ENCODE results near the gene CDK3.
"Not testable (repeated sequence)": the region's sequence is repeated elsewhere in the genome, so short reads cannot be mapped to it uniquely, and the experiment has no call there.

Gene CDK3

DNA sequence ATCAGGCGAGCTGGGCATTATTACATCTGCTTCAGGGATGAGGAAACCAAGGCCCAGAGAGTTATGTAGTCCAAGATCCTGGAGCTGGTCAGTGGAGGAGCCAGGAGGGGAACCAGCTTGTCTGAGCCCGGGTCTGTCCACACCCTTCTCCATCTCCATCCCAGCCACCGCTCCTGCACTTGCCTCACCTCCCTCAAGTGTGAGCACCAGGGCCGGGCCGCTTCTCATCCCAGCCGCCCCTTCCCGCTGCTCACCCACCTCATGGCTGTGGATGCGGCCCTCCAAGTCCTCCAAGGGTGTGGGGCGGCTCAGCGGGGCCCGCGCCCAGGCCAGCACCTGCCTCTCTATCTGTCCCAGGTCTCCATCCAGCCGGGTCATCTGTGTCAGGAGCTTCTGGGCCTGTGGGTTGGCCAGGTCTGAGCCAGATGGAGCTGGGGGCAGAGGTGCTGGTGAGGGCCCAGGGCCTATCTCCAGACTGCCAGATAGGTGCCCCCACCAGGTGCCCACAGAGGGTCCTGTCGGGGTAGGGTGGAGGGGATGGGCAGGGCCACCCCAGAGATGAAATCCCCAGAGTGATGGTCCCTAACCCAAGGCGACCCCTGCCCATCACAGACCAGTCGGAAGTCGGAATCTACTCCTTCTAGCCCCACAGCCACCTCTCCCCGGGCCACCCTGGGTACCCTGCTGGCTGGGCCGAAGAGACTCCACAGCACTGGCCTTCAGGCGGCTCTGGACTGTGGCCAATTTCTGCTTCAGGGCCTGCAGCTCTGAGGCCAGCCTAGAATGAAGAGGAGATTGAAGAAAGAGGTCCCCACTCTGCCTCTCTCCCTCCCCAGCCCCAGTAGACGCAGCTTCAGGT is 17.1 kb downstream of the CDK3 start:
- no peak for DNase-seq

DNA sequence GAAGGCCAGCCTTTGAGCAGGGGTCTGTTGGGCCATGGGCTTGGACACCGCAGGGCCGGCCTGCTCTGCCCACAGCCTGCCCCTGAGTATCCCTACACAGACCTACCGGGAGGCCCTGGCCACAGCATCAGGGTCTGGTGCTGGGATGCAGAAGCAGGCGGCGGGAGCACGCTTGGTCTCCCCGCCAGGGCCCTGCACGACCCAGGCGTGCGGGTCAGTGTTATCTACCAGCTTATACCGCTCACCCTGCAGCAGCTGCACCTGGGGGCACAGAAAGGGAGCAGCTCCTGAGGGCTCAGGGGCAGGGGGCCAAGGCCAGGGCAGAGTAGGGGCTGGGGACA is 17.7 kb downstream of the CDK3 start:
- no peak for DNase-seq

- no peak for DNase-seq
These were observed 18.1 kb downstream of the CDK3 start for GRCh38 chr17:76018801-76019200.

DNA sequence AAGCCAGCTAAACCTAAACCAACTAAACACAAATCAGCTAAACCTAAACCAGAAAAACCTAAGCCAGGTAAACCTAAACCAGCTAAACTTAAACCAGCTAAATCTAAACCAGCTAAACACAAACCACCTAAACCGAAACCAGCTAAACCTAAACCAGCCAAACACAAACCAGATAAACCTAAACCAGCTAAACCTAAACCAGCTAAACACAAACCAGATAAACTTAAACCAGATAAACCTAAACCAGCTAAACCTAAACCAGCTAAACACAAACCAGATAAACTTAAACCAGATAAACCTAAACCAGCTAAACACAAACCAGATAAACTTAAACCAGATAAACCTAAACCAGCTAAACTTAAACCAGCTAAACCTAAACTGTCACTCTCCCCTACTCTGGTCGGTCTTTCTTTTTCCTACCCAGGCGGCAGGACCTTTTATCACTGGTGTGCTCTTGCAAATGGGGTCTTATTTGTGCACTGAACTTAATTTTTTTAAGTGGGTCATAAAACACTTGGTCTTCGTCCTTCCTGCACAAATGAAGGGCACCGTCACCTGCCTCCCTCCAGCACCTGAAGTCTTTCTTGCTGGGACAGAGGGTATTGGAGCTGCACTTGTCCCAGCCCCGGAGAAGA is 19.3 kb downstream of the CDK3 start:
- DNase-seq: no peak

- DNase-seq: no peak
These were observed 21.6 kb downstream of the CDK3 start for GRCh38 chr17:76022285-76022684.

- DNase-seq: no peak
These were observed 22.6 kb downstream of the CDK3 start for GRCh38 chr17:76022973-76023899.

DNA sequence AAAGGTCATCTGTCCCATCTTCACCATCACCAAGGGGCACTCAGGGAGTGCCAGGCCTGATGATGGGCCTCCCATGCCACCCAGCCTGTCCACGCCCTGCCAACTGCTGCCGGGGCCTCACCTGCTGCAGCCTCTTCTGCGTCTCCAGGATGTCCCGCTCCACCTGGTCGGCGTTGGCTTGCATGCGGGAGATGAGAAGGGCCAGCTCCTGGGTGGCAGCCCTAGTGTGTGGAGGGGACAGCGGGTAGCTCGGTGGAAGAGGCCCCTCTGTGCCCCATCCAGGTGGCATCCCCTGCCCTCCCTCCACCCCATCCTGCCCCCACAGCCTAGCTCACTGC is 23.2 kb downstream of the CDK3 start:
- no peak for DNase-seq

DNA sequence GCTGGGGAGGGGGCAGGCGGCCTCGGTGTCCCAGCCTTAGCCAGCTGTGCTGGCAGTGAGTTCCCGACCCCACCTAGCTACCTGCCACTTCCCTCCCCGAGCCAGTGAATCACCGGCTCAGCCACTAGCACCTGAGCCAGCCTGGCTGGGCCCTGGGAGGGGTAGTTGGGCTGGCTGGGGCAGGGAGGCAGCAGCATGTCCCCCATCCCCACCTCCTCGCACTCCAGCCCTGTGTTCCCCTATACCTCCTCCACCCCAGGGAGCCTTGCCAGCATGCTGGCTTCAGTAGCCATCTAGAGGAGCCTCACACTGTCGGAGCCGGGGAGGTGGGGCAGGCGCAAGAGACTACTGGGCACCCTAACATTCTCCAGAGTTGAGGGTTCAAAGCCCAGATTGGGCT is 23.7 kb downstream of the CDK3 start:
- DNase-seq: no peak

DNA sequence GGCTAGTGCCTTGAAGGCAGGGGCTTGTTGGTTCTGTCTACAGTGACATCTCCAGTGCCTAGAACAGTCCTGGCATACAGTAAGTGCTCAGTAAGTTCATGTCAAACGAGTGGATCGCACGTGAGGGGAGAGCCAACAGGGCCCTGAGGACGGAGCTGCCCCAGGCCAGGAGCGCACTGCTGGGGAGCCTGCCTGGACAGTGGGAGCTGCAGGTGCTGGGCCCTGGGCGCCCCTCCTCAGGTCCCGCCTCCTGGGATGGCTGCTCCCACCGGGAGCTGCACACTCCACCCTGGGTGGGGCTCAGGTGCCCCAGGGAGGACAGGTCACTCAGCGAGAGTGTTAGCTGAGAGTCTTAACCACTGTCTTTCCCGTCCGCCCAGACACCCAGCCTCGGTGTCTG is 24.6 kb downstream of the CDK3 start:
- DNase-seq: no peak

DNA sequence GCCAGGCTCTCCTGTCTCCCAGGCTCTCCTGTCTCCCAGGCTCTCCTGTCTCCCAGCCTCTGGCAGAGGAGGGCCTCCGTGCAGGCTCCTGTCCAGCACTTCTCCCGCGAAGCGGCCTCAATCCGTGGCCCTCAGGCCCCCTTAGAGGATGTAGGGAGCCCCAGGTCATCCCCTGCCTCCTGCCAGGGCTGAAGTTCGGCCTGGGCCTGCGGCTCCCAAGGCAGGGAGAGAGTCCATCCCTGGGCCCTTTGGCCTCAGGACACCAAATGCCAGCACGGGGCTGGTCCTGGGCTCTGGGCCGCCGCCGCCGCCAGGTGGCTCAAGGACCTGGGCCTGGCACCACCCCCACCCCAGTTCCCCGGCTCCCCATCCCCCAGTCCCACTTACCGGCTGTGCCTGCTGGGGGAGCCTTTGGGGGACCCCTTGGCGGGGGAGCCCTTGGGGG is 26.1 kb downstream of the CDK3 start:
- DNase-seq: no peak

DNA sequence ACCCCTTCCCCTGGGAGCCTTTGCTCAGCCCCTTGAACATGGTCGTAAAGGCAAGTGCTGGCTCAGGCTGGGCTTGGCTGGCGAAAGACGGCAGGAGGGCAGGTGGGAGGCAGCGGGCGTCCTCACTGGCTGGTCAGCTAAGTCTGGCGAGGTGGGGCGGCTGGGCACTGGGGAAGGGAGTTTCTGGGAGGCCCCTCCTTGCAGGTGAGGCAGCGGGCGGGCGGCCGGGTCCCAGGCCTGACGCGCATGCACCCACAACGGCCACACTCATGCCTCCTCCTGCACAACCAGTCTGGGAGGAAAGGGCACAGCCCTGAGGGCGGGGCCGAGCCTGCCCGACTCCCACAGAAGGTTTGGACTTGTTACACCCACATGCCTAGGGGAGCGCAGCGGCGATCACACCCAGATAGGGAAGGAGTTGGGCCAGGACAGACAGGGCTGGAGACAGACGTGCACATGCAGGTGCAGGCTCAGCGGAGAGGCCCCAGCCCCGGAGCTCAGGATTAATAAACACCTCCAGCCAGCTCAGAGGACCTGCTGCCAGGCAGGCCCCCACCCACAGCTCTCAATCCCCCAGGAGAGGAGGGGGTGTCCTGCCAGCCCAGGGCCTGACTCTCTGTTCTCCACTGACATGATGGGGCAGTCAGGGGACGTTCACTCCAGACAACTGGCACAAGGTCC is 26.6 kb downstream of the CDK3 start, which contains the start of gene EVPL:
Gene EVPL, minus strand, starts transcription at position 148 of the 681 bp plus-strand sequence. Its CDS starts 108 bp downstream, at position 40.
- DNase-seq: no peak

DNA sequence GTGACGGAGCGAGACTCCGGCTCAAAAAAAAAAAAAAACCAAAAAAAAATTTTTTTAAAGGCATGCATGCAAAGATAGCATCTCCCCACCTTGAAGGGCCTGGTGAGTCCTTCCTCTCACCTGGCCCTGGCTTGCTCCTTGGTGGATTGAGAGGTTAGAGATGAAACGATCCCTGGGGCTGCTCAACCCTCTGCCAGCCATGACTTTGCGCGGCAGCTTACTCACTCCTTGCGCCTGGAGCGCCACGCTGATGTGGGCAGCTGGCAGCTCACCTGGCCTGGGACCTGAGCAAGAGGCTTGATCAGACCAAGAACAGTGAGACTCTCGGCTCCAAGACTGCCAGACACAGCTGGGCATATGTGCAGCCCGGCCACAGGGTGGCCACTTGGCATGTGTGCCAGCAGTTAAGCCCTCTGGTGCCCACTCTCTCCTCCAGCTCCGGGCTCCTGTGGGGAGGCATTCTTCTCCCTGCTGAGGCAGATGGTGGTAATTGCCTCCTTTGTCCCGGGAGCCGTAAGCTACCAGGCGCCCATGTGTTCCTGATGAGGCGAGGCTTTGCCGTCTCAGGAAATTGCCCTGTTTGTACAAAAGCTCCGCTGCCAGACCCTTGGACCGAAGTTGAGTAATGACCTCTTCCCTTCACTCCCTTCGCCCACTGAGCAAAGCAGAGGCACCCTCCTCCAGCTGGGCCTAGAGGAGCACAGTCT is 31.6 kb downstream of the CDK3 start:
- no peak for DNase-seq

GRCh38 chr17:76032780-76033108 is 32.1 kb downstream of the CDK3 start:
- DNase-seq: no peak

DNA sequence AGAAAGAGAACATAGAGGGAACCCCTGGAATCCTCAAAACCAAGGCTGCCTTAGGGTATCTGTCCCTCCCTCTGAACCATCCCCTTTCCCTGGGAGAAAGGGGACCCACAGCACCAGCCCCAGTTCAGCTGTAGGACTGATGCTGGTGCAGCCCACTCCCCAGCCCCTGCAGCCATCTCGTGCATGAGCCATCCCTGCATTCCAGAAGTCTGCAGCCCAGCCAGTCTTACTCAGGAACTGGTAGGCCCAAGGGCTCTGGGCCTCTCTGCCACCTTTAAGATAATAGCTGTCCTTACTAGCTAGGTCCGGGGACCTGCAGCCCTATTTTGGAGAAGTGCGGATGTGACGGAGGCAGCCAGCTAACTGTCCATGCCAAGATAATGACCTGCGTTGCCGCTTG is 32.5 kb downstream of the CDK3 start:
- no peak for DNase-seq

DNA sequence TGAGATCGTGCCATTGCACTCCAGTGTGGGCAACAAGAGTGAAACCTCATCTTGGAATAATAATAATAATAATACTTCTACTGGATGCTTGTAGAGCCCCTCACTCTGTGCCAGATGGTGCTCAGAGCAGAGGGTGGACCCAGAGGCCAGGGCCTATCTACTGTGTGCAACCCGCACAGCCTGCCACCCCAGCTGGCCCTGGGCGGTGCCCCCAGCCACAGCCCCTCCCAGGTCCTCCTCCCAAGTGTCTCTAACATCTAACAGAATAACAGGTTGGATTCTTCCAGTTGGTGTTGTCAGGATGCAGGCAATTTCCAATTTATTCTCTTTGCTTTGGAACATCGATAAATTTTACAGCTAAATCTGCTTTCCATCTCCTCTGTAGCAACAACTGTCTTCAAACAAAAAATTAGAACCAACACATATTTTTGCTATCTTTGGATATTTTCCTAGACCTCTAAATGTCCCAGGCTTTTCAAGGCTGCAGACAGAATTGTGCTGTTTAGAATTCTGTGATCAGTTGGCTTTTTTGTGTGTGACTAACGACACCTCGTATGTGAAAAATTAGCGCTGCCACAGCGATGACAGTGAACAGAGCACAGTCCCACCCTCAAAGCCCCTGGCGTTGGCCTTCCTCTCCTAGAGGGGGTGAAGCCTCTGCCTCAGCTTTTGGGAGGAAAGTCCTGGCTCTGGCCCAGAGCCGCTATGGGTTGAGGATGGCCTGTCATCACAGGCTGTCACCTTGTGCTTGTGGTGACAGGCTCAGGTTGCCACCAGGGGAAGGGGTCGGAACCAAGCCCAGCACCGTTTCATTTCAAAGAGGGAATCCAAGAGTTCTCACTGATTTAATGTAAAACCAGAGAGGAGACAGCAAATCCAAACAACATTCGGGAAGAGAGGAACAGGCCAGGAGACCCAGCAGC is 34.0 kb downstream of the CDK3 start:
- no peak for DNase-seq

DNA sequence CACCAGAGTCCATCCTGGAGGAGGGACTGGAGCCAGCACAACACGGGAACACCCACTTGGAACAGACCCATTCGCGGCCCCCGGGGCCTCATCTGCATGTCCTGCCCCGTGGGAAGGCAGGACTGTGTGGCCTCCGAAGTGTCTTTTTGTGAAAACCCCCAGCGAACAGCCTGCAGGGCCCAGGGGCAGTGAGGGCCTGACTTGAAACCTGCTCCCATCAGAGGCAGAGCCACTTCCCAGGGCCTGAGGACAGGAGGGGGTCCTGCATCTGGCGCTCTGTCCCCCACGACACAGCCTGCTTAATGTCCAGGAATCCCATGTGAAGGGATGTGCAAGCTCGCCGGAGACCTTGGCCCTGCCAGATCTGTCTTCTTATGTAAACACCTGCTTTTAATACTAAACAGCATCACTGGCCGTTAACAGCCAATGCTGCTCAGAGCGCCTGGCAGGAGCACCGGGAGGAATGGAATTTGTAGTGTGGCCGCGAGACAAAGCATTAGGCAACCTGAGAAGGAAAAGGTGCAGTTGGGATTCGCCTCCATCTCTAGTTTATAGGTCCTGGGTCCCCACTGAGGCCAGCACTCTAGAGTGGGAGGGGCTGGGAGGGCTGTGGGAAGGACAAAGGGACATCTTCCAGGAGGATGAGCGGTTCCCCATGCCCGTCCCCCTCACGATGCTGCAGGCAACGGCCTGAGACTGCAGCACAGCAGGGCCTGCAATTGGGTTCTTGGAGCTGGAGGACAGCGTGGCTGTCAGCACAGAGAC is 36.0 kb downstream of the CDK3 start:
- no peak for DNase-seq

DNA sequence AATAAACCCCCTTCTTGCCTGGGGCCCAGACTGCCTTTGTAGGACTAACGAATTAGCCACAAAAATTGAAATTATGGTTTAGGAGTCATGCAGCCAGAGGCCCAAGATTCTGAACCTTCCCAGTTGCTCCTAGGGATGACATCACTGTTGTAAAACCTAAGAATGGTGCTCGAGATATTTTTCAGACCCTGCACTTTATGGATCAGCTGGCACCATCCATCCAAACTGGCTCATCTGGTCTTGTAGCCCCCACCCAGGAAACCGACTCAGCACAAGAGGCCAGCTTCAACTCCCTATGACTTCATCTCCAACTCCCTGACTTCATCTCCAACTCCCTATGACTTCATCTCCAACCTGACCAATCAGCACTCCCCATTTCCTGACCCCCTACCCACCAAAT is 37.4 kb downstream of the CDK3 start:
- DNase-seq: no peak

GRCh38 chr17:76039121-76039520 is 38.5 kb downstream of the CDK3 start:
- DNase-seq: no peak

- no peak for DNase-seq
These were observed 39.7 kb downstream of the CDK3 start for GRCh38 chr17:76040376-76040775.

GRCh38 chr17:76042868-76043267 is 42.2 kb downstream of the CDK3 start:
- not testable (repeated sequence) for DNase-seq
